GM18520 (cell line): ENCODE results near the gene C1QTNF12.

ENCODE experiments used
- ATAC-seq: cut with Tn5 transposase; IDR thresholded peaks from one replicate; pipeline ENCODE4 v1.9.1; 2021; ENCODE audit not compliant: unreplicated experiment

C1QTNF12 gene

GRCh38 chr1:1215080-1215676 lies 31.3 kb downstream of the C1QTNF12 start:
- ATAC-seq, result no peak

- ATAC-seq, result no peak
Measured at GRCh38 chr1:1213345-1214265, 32.9 kb downstream of the C1QTNF12 start, which contains the start of gene TNFRSF4. TSS of gene TNFRSF4 (minus strand) at chr1:1214153. CDS start at chr1:1214127, 26 bp downstream.

DNA sequence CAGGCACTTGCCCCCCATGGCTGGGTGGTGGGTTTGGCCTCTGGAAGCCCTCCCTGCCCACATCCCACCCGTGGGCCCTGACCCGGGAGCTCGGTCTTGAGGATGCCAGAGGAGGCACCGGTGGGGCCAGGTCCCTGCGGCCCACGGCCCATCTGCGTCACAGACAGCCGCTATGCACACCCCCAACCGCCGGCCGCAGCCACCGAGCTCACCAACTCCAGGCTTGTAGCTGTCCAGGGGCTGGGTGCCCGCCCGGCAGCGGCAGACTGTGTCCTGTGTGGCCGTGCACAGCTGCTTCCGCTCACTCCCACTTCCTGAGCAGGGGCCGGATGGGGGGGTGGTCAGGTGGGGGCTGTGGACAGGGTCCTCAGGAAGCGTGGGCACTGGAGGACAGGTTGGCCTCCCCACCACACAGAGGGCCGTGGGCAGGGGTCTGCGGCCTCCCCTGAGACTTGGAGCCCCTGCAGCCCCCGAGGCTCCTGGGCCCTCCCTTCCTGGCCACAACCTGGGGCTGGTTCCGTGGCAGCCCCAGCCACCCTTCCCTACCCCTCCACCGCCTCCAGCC lies 33.7 kb downstream of the C1QTNF12 start:
- ATAC-seq, result no peak

- ATAC-seq, result no peak
Measured at GRCh38 chr1:1211541-1212441, 34.7 kb downstream of the C1QTNF12 start.

GRCh38 chr1:1210726-1211540 lies 35.6 kb downstream of the C1QTNF12 start:
- ATAC-seq, result no peak

GRCh38 chr1:1208713-1209433 lies 37.6 kb downstream of the C1QTNF12 start:
- no peak for ATAC-seq

DNA sequence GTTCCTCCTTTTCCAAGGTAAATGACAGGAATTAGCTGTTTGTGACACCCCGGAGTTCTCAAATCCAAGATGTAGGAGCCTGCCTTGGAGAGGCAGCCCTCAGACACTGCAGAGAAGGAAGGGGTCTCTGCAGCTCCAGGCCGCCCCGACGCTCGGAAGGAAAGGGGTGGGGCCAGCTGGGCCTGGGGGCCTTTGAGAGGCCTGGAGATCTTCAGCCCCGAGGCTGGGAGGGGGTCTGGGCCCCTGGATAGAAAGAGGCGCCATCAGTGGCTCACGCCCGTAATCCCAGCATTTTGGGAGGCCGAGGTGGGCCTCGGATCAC lies 39.0 kb downstream of the C1QTNF12 start:
- ATAC-seq, result no peak

GRCh38 chr1:1206966-1207531 lies 39.5 kb downstream of the C1QTNF12 start:
- ATAC-seq, result no peak

DNA sequence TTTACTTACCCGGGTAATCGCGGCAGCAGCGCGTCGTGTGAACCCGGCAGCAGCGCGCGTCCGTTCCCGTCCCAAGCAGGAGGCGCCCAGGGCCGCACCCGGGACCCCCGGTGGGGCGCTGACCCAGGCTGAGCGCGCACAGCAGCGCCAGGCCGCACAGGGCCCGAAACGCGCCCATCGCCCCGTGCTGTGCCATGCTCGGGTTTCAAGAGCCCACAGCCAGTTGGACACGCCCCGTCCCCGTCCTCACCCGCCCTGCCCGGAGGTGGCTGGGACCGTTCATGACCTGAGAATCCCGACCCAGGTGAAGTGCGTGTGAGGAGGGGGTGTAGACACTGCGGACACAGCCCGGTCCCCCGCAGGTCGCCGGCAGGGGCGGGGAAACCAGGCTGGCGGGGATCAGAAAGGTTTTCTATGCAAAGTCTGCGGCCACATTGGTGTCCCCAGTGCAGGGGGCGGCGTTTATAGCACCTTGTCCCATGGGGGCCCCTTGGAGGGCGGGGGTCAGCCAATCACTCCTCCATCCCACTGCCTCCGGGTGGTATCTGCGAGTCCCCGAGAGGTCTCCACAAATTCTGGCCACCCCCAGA lies 40.1 kb downstream of the C1QTNF12 start, which contains the start of gene TNFRSF18:
Gene TNFRSF18 (minus strand): TSS at position 217 of the 590 bp plus-strand sequence. CDS start 21 bp downstream, at position 196.
- ATAC-seq, result no peak

DNA sequence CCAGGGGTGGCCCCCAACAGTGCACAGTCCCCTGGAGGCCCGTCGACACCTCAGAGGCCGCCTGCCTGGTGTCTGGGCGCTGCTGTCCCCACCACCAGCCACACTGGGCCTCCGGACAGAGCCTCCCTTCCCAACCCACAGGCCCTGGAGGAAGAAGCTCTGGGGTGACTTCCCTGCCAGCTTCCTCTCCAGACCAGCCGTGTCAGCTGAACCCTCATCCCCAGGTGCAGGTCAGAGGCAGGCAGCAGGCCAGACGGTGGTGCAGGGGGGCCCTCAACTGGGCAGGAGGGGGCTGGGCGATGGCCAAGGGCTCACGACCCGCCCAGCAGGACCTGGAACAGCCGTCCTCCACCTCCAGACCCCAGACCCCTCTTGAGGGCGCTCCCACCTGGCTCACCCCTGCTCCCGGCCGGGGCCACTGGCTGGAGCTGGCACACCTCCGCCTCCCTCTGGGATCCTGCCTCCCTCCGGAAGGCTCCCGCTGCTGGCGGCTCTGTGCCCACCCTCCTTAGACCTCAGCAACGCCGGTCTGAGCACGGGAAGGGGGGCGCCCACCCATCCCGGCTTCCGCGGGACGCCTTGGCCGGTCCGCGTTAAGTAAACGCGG lies 40.6 kb downstream of the C1QTNF12 start:
- ATAC-seq, result no peak

- ATAC-seq, result no peak
Measured at GRCh38 chr1:1204998-1205768, 41.3 kb downstream of the C1QTNF12 start.

- ATAC-seq, result no peak
Measured at GRCh38 chr1:1204425-1204920, 42.0 kb downstream of the C1QTNF12 start.

GRCh38 chr1:1203561-1204424 lies 42.7 kb downstream of the C1QTNF12 start:
- ATAC-seq, result no peak

DNA sequence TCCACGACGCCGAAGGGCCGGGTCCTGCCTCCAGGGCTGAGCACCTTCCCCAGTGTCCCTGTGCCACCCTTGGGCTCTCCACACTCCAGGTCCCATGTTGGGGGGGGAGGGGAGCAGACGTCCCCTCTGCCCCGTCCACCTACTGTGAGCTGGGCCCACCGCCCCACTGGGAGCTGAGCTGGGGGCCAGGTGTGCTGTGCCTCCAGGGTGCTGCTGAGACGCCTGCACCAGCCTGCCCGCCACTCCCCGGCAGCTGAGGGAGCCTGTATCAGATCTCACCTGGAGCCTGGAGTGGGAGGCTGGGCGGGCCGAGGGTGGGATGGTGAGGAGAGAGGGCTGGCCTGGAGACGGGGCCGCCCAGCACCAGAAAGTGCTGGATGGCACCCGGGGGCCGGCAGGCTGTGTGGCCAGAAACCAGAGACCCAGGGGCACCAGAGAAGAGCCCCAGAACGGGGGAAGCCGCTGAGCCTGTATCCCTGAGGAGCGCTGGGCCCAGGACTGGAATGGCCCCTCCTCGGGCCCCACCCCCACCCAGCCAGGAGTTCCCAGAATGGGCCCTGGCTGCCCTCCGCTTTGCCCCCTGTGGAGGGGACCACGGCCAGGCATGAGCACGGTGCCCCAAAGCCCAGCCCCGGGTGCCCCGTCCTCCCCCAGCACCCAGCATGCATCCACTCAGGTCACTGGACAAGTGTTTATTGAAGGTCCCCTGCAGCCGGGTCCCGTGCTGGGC lies 43.5 kb downstream of the C1QTNF12 start:
- no peak for ATAC-seq

GRCh38 chr1:1200876-1201810 lies 45.4 kb downstream of the C1QTNF12 start:
- ATAC-seq, result peak; percentile 50
